Measurements from ENCODE around the gene TRIM23.

The TRIM23 gene

GRCh38 chr5:65562731-65563701, 61.1 kb downstream of the TRIM23 start, which contains the start of the genes CENPK and PPWD1:
CENPK (minus strand) TSS chr5:65563168; CDS start chr5:65554907, 8,261 bp downstream.
PPWD1 (plus strand) TSS chr5:65563296; CDS start chr5:65563311, 15 bp downstream.
- DNase-seq, result peak; percentile 89

GRCh38 chr5:65556718-65557117, 67.4 kb downstream of the TRIM23 start:
- DNase-seq, result no peak

GRCh38 chr5:65556181-65556580, 68.0 kb downstream of the TRIM23 start:
- no peak for DNase-seq

GRCh38 chr5:65555287-65555686, 68.8 kb downstream of the TRIM23 start:
- no peak for DNase-seq

GRCh38 chr5:65553941-65554340, 70.2 kb downstream of the TRIM23 start:
- no peak for DNase-seq

- no peak for DNase-seq
These were observed 75.9 kb downstream of the TRIM23 start for GRCh38 chr5:65548281-65548680.

- DNase-seq, result no peak
These were observed 78.0 kb downstream of the TRIM23 start for GRCh38 chr5:65546141-65546540.

GRCh38 chr5:65544473-65544872, 79.7 kb downstream of the TRIM23 start:
- DNase-seq, result no peak

- DNase-seq, result no peak
These were observed 84.3 kb downstream of the TRIM23 start for GRCh38 chr5:65539827-65540226.
